GM19438 (cell line): ENCODE data around the gene HCST.
"Not testable (repeated sequence)": the region's sequence is repeated elsewhere in the genome, so short reads cannot be mapped to it uniquely, and the experiment has no call there.

ENCODE experiments used
- ATAC-seq: cut with Tn5 transposase; IDR thresholded peaks from one replicate; pipeline ENCODE4 v1.9.1; 2021; ENCODE audit warnings: low read depth; ENCODE audit not compliant: unreplicated experiment

HCST gene

DNA sequence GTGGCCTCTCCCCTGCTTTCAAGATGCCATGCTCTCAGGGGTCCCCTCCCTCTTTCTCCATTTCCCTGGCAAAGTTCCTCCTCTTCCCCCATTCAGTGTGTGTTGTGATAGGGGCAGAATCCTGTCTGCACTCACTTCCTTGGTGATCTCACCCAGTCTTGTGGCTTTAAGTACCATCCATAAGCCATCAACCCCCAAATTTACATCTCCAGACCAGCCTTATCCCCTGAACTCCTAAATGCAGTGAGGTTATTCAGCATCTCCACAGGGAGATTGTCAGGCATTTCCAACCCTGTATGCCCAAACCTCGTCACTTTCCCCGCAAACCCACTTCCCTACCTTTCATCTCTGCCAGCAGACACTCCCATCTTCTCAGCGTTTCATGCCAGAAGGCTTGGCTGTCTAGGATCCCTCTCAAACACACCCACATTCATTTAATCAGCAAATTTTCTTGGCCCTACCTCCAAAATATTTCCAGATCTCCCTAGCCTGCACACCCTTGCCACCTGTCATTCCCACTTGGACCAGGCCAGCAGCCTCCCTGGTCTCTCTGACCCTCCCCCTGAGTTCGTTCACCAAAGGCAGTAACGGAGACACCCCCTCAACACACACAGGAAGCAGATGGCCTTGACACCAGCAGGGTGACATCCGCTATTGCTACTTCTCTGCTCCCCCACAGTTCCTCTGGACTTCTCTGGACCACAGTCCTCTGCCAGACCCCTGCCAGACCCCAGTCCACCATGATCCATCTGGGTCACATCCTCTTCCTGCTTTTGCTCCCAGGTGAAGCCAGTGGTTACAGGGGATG lies at the start of gene HCST:
Gene HCST (plus strand): TSS at position 676 of the 808 bp plus-strand sequence. CDS start 65 bp downstream, at position 741.
- no peak for ATAC-seq

- ATAC-seq, result no peak
Observed at GRCh38 chr19:35853038-35853756, 49.1 kb upstream of the HCST start.

DNA sequence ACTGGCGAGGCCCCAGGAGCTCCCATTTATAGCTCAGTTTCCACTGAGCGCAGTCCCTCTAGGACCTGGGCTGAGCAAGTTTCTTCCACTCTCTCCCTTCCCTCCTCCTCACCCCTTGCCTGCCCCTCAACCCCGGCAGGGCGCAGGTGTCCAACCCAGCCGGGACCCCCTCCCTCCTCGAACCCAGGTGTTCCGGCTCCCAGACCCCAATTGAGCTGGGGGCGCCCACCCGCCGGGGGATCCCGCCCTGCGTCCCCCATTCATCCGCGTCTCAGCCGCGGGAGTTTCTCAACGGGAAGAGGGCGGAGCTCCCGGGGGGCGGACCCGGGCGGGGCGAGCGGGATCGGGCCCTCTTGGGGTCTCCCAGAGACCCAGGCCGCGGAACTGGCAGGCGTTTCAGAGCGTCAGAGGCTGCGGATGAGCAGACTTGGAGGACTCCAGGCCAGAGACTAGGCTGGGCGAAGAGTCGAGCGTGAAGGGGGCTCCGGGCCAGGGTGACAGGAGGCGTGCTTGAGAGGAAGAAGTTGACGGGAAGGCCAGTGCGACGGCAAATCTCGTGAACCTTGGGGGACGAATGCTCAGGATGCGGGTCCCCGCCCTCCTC lies 45.7 kb upstream of the HCST start, which contains the start of gene KIRREL2:
Gene KIRREL2 (plus strand): TSS at position 366 of the 604 bp plus-strand sequence. CDS start 209 bp downstream, at position 575.
- ATAC-seq, result no peak

- ATAC-seq, result no peak
Observed at GRCh38 chr19:35858311-35858710, 44.0 kb upstream of the HCST start.

DNA sequence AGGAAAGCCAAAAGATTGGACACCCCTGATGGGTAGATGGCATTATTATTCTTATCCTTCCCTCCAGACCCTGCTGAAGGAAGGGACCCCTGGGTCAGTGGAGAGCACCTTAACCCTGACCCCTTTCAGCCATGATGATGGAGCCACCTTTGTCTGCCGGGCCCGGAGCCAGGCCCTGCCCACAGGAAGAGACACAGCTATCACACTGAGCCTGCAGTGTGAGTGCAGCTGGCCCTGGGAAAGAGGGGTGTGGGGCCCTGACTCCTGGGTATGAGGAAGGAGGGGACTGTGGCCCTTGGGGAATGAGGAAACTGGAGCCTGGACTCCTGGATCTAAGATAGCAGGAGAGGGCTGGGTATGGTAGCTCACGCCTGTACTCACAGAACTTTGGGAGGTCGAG lies 42.9 kb upstream of the HCST start:
- no peak for ATAC-seq

DNA sequence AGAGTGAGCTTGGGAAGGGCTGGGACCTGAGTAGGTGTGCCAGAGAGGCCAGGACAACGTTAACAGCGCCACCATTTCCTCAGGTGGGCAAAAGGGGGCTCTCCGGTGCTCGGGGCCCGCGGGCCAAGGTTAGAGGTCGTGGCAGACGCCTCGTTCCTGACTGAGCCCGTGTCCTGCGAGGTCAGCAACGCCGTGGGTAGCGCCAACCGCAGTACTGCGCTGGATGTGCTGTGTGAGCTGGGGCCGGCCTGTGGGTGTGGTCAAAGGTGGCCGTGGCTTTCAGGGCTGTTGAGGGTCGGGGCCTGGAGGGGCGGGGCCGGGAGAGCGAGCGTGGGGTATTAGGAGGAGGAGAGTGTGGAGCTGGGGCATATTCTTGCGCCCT lies 41.9 kb upstream of the HCST start:
- no peak for ATAC-seq

GRCh38 chr19:35860818-35861639 lies 41.3 kb upstream of the HCST start:
- no peak for ATAC-seq

- no peak for ATAC-seq
Observed at GRCh38 chr19:35861640-35862160, 40.6 kb upstream of the HCST start.

DNA sequence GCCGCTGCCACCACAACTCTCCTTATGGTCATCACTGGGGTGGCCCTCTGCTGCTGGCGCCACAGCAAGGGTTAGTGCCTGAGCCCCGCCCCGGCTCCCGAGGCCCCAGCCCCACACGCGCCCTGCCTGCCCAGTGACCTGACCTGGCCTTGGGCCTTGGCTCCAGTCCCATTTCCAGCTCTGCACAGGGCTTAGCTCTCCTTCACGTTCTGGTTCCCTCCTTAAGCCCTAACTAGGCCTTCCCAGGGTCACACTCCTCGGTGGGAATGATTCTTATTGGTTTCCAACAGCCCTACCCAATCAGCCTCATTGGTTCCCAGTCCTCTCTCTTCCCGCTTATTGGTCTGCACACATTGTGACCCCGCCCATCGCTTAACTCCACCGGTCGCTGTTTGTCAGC lies 39.8 kb upstream of the HCST start:
- no peak for ATAC-seq

- no peak for ATAC-seq
Observed at GRCh38 chr19:35863018-35863417, 39.3 kb upstream of the HCST start.

DNA sequence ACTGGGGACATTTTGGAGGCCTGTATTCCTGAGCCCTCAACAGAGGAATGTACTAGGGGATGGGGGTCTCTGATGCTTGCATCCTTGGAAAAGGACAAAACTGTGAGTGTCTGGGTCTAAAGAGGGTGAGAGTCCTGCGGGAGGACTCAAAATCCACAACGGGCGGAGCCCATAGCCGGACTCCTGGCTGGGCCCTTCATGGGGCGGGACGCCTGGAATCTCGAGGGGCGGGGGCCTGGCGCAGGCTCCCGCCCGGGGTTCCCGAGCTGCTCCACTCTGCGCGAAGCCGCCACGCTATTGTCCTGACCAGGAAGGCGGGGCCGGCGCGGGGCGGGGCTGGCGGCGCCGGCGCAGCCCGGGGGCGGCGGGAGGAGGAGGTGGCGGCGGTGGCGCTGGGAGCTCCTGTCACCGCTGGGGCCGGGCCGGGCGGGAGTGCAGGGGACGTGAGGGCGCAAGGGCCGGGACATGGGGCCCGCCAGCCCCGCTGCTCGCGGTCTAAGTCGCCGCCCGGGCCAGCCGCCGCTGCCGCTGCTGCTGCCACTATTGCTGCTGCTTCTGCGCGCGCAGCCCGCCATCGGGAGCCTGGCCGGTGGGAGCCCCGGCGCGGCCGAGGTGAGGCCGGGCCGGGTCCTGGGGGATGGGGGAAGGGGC lies 34.0 kb upstream of the HCST start, which contains the start of gene APLP1:
Gene APLP1 (plus strand): TSS at position 403 of the 651 bp plus-strand sequence. CDS start 63 bp downstream, at position 466.
- no peak for ATAC-seq

- no peak for ATAC-seq
Observed at GRCh38 chr19:35868823-35869326, 33.5 kb upstream of the HCST start.

- peak; percentile 69 for ATAC-seq
Observed at GRCh38 chr19:35869327-35870123, 32.8 kb upstream of the HCST start.

DNA sequence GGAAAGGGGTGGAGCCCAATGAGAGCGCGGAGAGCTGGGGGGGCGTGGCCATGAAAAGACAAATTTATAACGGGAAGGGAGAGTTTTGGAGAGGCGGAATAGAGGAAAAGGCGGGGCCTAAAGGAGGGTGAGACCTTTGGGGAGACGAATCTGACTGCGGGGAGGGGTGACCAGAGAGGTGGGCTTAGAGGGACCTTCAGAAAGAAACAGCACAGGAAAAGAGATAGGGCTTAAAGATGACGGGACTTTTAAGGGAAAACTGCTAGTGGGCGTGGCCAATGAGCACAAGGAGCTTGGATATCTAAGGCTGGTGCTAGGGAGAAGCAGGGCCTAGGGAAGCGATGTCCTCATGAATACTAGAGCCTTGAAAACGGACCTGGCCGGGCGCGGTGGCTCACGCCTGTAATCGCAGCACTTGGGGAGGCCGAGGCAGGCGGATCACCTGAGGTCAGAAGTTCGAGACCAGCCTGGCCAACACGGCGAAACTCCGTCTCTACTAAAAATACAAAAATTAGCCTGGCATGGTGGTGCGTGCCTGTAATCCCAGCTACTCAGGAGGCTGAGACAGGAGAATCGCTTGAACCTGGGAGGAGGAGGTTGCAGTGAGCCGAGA lies 32.1 kb upstream of the HCST start:
- not testable (repeated sequence) for ATAC-seq

GRCh38 chr19:35870798-35871197 lies 31.5 kb upstream of the HCST start:
- no peak for ATAC-seq

GRCh38 chr19:35871611-35872010 lies 30.7 kb upstream of the HCST start:
- no peak for ATAC-seq

- no peak for ATAC-seq
Observed at GRCh38 chr19:35872180-35872579, 30.1 kb upstream of the HCST start.

DNA sequence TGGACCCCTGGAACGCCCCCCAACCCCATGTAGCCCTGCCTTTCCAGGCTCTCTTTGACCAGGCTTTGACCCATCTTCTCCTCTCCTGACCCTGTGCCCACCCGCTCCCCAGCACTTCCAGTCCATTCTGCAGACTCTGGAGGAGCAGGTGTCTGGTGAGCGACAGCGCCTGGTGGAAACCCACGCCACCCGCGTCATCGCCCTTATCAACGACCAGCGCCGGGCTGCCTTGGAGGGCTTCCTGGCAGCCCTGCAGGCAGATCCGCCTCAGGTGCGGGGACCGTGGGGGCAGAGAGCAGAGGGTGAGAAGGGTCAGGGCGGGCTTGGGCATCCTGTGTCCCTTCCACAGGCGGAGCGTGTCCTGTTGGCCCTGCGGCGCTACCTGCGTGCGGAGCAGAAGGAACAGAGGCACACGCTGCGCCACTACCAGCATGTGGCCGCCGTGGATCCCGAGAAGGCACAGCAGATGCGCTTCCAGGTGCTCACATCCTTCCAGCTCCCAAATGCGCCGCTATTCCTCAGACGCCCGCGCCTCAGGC lies 27.9 kb upstream of the HCST start:
- no peak for ATAC-seq
